Measurements from ENCODE around the gene ULK4.
"Not testable (repeated sequence)": the region's sequence is repeated elsewhere in the genome, so short reads cannot be mapped to it uniquely, and the experiment has no call there.

Gene ULK4

GRCh38 chr3:41746215-41746614, 215.7 kb downstream of the ULK4 start:
- DNase-seq: no peak

- DNase-seq: no peak
These were observed 219.8 kb downstream of the ULK4 start for GRCh38 chr3:41742121-41742520.

- no peak for DNase-seq
These were observed 221.5 kb downstream of the ULK4 start for GRCh38 chr3:41740374-41740886.

- DNase-seq: no peak
These were observed 235.0 kb downstream of the ULK4 start for GRCh38 chr3:41726891-41727290.

- no peak for DNase-seq
These were observed 244.3 kb downstream of the ULK4 start for GRCh38 chr3:41717641-41718040.

- no peak for DNase-seq
These were observed 245.4 kb downstream of the ULK4 start for GRCh38 chr3:41716471-41716870.

GRCh38 chr3:41715376-41715775, 246.5 kb downstream of the ULK4 start:
- DNase-seq: no peak

GRCh38 chr3:41711651-41712050, 250.3 kb downstream of the ULK4 start:
- DNase-seq: no peak

- DNase-seq: no peak
These were observed 251.1 kb downstream of the ULK4 start for GRCh38 chr3:41710646-41711388.

GRCh38 chr3:41709213-41709612, 252.7 kb downstream of the ULK4 start:
- not testable (repeated sequence) for DNase-seq

- DNase-seq: no peak
These were observed 253.7 kb downstream of the ULK4 start for GRCh38 chr3:41708176-41708575.

GRCh38 chr3:41705893-41706292, 256.0 kb downstream of the ULK4 start:
- no peak for DNase-seq

- DNase-seq: no peak
These were observed 260.7 kb downstream of the ULK4 start for GRCh38 chr3:41701191-41701698.

GRCh38 chr3:41700155-41700554, 261.7 kb downstream of the ULK4 start:
- no peak for DNase-seq

- DNase-seq: no peak
These were observed 263.0 kb downstream of the ULK4 start for GRCh38 chr3:41698898-41699297.

- DNase-seq: no peak
These were observed 264.2 kb downstream of the ULK4 start for GRCh38 chr3:41697702-41698101.

GRCh38 chr3:41695806-41696205, 266.1 kb downstream of the ULK4 start:
- DNase-seq: not testable (repeated sequence)

GRCh38 chr3:41693799-41694198, 268.1 kb downstream of the ULK4 start:
- no peak for DNase-seq

- DNase-seq: no peak
These were observed 270.9 kb downstream of the ULK4 start for GRCh38 chr3:41690766-41691563.

- DNase-seq: no peak
These were observed 273.1 kb downstream of the ULK4 start for GRCh38 chr3:41688595-41689380.

- DNase-seq: no peak
These were observed 276.8 kb downstream of the ULK4 start for GRCh38 chr3:41684797-41685735.

Measured in activated CD4-positive, alpha-beta T cell treated with anti-CD3 and anti-CD28 coated beads for 1 hour (primary cell).